ENCODE data around the gene ACO2.

GRCh38 chr22:41501209-41501608, 32.3 kb downstream of the ACO2 start:
- TF ChIP-seq, protein P1, sequence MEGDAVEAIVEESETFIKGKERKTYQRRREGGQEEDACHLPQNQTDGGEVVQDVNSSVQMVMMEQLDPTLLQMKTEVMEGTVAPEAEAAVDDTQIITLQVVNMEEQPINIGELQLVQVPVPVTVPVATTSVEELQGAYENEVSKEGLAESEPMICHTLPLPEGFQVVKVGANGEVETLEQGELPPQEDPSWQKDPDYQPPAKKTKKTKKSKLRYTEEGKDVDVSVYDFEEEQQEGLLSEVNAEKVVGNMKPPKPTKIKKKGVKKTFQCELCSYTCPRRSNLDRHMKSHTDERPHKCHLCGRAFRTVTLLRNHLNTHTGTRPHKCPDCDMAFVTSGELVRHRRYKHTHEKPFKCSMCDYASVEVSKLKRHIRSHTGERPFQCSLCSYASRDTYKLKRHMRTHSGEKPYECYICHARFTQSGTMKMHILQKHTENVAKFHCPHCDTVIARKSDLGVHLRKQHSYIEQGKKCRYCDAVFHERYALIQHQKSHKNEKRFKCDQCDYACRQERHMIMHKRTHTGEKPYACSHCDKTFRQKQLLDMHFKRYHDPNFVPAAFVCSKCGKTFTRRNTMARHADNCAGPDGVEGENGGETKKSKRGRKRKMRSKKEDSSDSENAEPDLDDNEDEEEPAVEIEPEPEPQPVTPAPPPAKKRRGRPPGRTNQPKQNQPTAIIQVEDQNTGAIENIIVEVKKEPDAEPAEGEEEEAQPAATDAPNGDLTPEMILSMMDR (conservative IDR thresholded peaks at IDR 0.05; ENCODE audit: low read length), result peak; percentile 70
- no peak for TF ChIP-seq EZH2phosphoT487 (IDR thresholded peaks at IDR 0.05; ENCODE audit: borderline replicate concordance, low read depth, low read length)

Measured in OCI-LY7 (cell line).